ENCODE results near the gene ISM1. TPM values are rescaled to one million over a fixed set of nuclear protein-coding genes. Genes with fewer than 3 reads are reported as not detected.

Gene ISM1
- total RNA-seq, 1 experiment from 2014 or later: 0.20 TPM

GRCh38 chr20:13292201-13292885 lies 71.3 kb downstream of the ISM1 start:
- no peak overlapping the region for H3K4ac ChIP-seq (ENCODE audit: low read depth, low read length)
- no peaks in the 10 kb centered on the region for H3K27me3 ChIP-seq (ENCODE audit: insufficient read depth, low read length)
- WGBS (ENCODE audit: extremely low coverage, insufficient read length, low lambda C conversion rate): no CpG with 5 or more reads among the region's 11 CpGs
- no peak overlapping the region for H2BK5ac ChIP-seq (ENCODE audit: insufficient read length, low read length)
- no peak overlapping the region for H4K91ac ChIP-seq (ENCODE audit: insufficient read length, low read depth, low read length)
- no peak overlapping the region for H4K5ac ChIP-seq (ENCODE audit: insufficient read length, low read depth, low read length)
- no peaks in the 10 kb centered on the region for H4K20me1 ChIP-seq (ENCODE audit: control insufficient read depth, insufficient read depth, insufficient read length)
- H3K9ac ChIP-seq (ENCODE audit: extremely low read depth, insufficient read length, low read length): no peak overlapping the region
- H3K18ac ChIP-seq (ENCODE audit: insufficient read length, low read depth, low read length): no peak overlapping the region
- H3K23ac ChIP-seq (ENCODE audit: insufficient read length, low read depth, low read length): no peak overlapping the region
- no peak overlapping the region for H2BK20ac ChIP-seq (ENCODE audit: low read depth, low read length, poor library complexity, severe bottlenecking)
- Mint-ChIP-seq H3K36me3 (ENCODE audit: insufficient read depth in 1 of 3, low read depth in 3 of 3) (no peaks in the 10 kb centered on the region), H3K4me1 (peaks cover 2 to 5% of the 10 kb centered on the region in 2 experiments; a peak in 2 of 4 replicates), H3K9me3 (no peaks in the 10 kb centered on the region), H3K4me3 (no peak overlapping the region), H3K27me3 (ENCODE audit: low read depth) (no peaks in the 10 kb centered on the region), H3K27ac (no peak overlapping the region)
- H3K56ac ChIP-seq (ENCODE audit: insufficient read length, low read depth, low read length): no peak overlapping the region
- no peaks in the 10 kb centered on the region for H3K4me1 ChIP-seq (ENCODE audit: insufficient read depth, low read length)
- no peak overlapping the region for H3K14ac ChIP-seq (ENCODE audit: insufficient read depth, low read length)
- no peak overlapping the region for H3K4me2 ChIP-seq (ENCODE audit: insufficient read depth, insufficient read length, low read length)
- TF ChIP-seq CTCF (conservative IDR thresholded peaks at IDR 0.05): no peak
- no peak for DNase-seq
- H2BK120ac ChIP-seq (ENCODE audit: low read depth, low read length, poor library complexity, severe bottlenecking): no peak overlapping the region
- no peak overlapping the region for H3T11ph ChIP-seq (ENCODE audit: low read length)
- H4K8ac ChIP-seq (replicated peaks; ENCODE audit: insufficient read length, low read depth, low read length): no peak overlapping the region
- H3K27ac ChIP-seq (ENCODE audit: insufficient read length, low read depth, low read length): no peak overlapping the region
- no peak overlapping the region for H2AFZ ChIP-seq (ENCODE audit: low read length)
- H3K9me3 ChIP-seq (ENCODE audit: control insufficient read depth, low read depth, low read length): no peaks in the 10 kb centered on the region
- H2AK5ac ChIP-seq (ENCODE audit: insufficient read length, low read length): no peak overlapping the region
- H2BK15ac ChIP-seq (ENCODE audit: low read depth, low read length): no peak overlapping the region
- H3K23me2 ChIP-seq (ENCODE audit: insufficient read length, low read depth, low read length, poor library complexity, severe bottlenecking): no peaks in the 10 kb centered on the region
- H2BK12ac ChIP-seq (ENCODE audit: insufficient read length, low read depth, low read length): no peak overlapping the region
- no peaks in the 10 kb centered on the region for H3K79me2 ChIP-seq (ENCODE audit: insufficient read depth, low read length)
- no peaks in the 10 kb centered on the region for H3K79me1 ChIP-seq (ENCODE audit: insufficient read depth, low read depth, low read length, poor library complexity, severe bottlenecking)

Data from H9 (cell line).